A549 (cell line): Measurements from ENCODE around the gene AHI1. TPM values are rescaled to one million over a fixed set of nuclear protein-coding genes. Genes with fewer than 3 reads are reported as not detected.

Experiments used
- ATAC-seq, 2 experiments: fragments of 200-7000 bp in 1 of 2; fragments of >200 bp in 1 of 2; cut with Nextera tagmentation in 1 of 2; cut with Tn5 transposase in 1 of 2; 3 replicates each; pipeline versions ENCODE4 v1.8.0 to v1.9.1; 2018 to 2020; ENCODE audit warnings: mild to moderate bottlenecking in 1 of 2, moderate library complexity in 1 of 2
- CTCF ChIA-PET: fragments of 300-600 bp; sonication (Branson Sonifier 250); formaldehyde crosslinking; extraction: SDS; loops from one replicate; lab custom pipeline; 2021; ENCODE audit warnings: antibody characterized with exemption, inconsistent platforms; lab: Yijun Ruan, JAX
- POLR2A ChIA-PET: fragments of 350-600 bp; formaldehyde crosslinking; extraction: SDS; loops from one replicate; lab custom pipeline; 2021; ENCODE audit warnings: antibody characterized with exemption, inconsistent platforms; lab: Yijun Ruan, JAX
- DNase-seq, 2 experiments: peaks; one replicate each; pipeline versions ENCODE4 v3.0.0 to v3.0.0-alpha.2; 2011 to 2016; ENCODE audit warnings: low read depth in 1 of 2, low spot score in 1 of 2
- FAIRE-seq: peaks from 2 replicates; lab custom pipeline; 2011; peaks lifted over from hg19 to GRCh38; lab: Jason Lieb, UNC
- H3K27ac ChIP-seq, 2 experiments: fragments of >200 bp; sonication (Bioruptor Twin); formaldehyde crosslinking; 3 replicates each; pipeline ENCODE4 v1.5.1; 2016 to 2017
- H3K4me1 ChIP-seq: fragments of >200 bp; sonication (Bioruptor Twin); formaldehyde crosslinking; 3 replicates; pipeline ENCODE4 v1.6.1; 2016
- H3K4me2 ChIP-seq: fragments of >200 bp; sonication (Bioruptor Twin); formaldehyde crosslinking; 3 replicates; pipeline ENCODE4 v1.6.1; 2016
- H3K4me3 ChIP-seq: fragments of >200 bp; sonication (Bioruptor Twin); formaldehyde crosslinking; 3 replicates; pipeline ENCODE4 v1.5.1; 2016
- H3K9me3 ChIP-seq: fragments of >200 bp; sonication (Bioruptor Twin); formaldehyde crosslinking; 3 replicates; pipeline ENCODE4 v1.6.1; 2016
- CBX2 ChIP-seq: fragments of 200-600 bp; sonication (generic); IDR thresholded peaks from 2 replicates; pipeline ENCODE4 v1.6.1; 2016; ENCODE audit warnings: low read depth, mild to moderate bottlenecking, borderline replicate concordance
- CBX8 ChIP-seq: fragments of 200-600 bp; sonication (generic); IDR thresholded peaks from 2 replicates; pipeline ENCODE4 v1.6.1; 2016
- CHD4 ChIP-seq: fragments of 200-600 bp; sonication (generic); IDR thresholded peaks from 2 replicates; pipeline ENCODE4 v1.6.1; 2016; ENCODE audit warnings: antibody characterized with exemption, mild to moderate bottlenecking, borderline replicate concordance
- EHMT2 ChIP-seq: fragments of 200-600 bp; sonication (generic); IDR thresholded peaks from 2 replicates; pipeline ENCODE4 v1.6.1; 2016; ENCODE audit warnings: antibody characterized with exemption, low read depth, mild to moderate bottlenecking, moderate library complexity
- ELK1 ChIP-seq: fragments of 150-350 bp; IDR thresholded peaks from 2 replicates; pipeline ENCODE4 v1.6.1; 2014; ENCODE audit warnings: low read depth, mild to moderate bottlenecking, low read length
- ESRRA ChIP-seq: fragments of 150-350 bp; IDR thresholded peaks from 2 replicates; pipeline ENCODE4 v1.6.1; 2014; ENCODE audit warnings: mild to moderate bottlenecking, low read length, borderline replicate concordance
- GATA3 ChIP-seq: IDR thresholded peaks from 2 replicates; pipeline ENCODE4 v1.6.1; 2012; ENCODE audit warnings: borderline replicate concordance
- HDAC2 ChIP-seq: fragments of 200-600 bp; sonication (generic); IDR thresholded peaks from 2 replicates; pipeline ENCODE4 v1.6.1; 2016
- HEYL ChIP-seq: fragments of 250-450 bp; sonication (Bioruptor Pico); IDR thresholded peaks from 2 replicates; pipeline ENCODE4 v1.8.0; 2021; ENCODE audit warnings: mild to moderate bottlenecking, moderate library complexity
- NR3C1 ChIP-seq: fragments of >200 bp; sonication (Bioruptor Twin); formaldehyde crosslinking; IDR thresholded peaks from 3 replicates; pipeline ENCODE4 v1.6.1; 2017
- PHF8 ChIP-seq: fragments of 200-600 bp; sonication (generic); IDR thresholded peaks from 2 replicates; pipeline ENCODE4 v1.6.1; 2016; ENCODE audit warnings: low read depth, mild to moderate bottlenecking, antibody characterized with exemption, moderate library complexity, borderline replicate concordance
- RCOR1 ChIP-seq: fragments of 150-350 bp; IDR thresholded peaks from 2 replicates; pipeline ENCODE4 v1.6.1; 2014; ENCODE audit warnings: antibody characterized with exemption, low read length, low read depth
- RFX5 ChIP-seq: fragments of 450-650 bp; IDR thresholded peaks from 2 replicates; pipeline ENCODE4 v1.7.1; 2014; ENCODE audit warnings: antibody characterized with exemption, mild to moderate bottlenecking, moderate library complexity
- RNF2 ChIP-seq: fragments of 200-600 bp; sonication (generic); IDR thresholded peaks from 2 replicates; pipeline ENCODE4 v1.6.1; 2016; ENCODE audit warnings: low read depth, mild to moderate bottlenecking, antibody characterized with exemption, moderate library complexity, borderline replicate concordance
- SMC3 ChIP-seq: fragments of >200 bp; sonication (Bioruptor Twin); formaldehyde crosslinking; IDR thresholded peaks from 3 replicates; pipeline ENCODE4 v1.6.1; 2018; ENCODE audit warnings: inconsistent platforms
- SREBF2 ChIP-seq: fragments of 450-650 bp; IDR thresholded peaks from 2 replicates; pipeline ENCODE4 v1.6.1; 2014; ENCODE audit warnings: mild to moderate bottlenecking, moderate library complexity
- ZSCAN20 ChIP-seq: fragments of 250-450 bp; sonication (Bioruptor Pico); IDR thresholded peaks from 2 replicates; pipeline ENCODE4 v1.8.0; 2022; ENCODE audit warnings: mild to moderate bottlenecking, moderate library complexity
- WGBS: methylation state at CpG from one replicate; pipeline ENCODE4 v1.1.6; 2017; ENCODE audit errors: missing lambda C conversion rate; 5-methylcytosine and 5-hydroxymethylcytosine counted together
- polyA plus RNA-seq, 4 experiments: library from polyadenylated mRNA; depleted of rRNA in 3 of 4; stranded (reverse); fragments of >200 nt; fragmentation: RNase III in 1 of 4; extraction: RNeasy Plus Mini Kit Qiagen cat#74134 plus additional on column Dnase treatment in 1 of 4; gene quantifications; 2 replicates in 3 of 4; 3 replicates in 1 of 4; pipeline ENCODE4 v1.2.3, GENCODE V29; 2011 to 2017
- TF ChIP-seq, protein P1 (sequence below): IDR thresholded peaks from 2 replicates; pipeline ENCODE4 v1.6.1; 2012
- TF ChIP-seq, protein P2 (sequence below): fragments of >200 bp; sonication (Bioruptor Twin); formaldehyde crosslinking; IDR thresholded peaks from 2 replicates; pipeline ENCODE4 v1.6.1; 2016
- TF ChIP-seq, protein P3 (sequence below): fragments of 250-450 bp; sonication (Bioruptor Pico); IDR thresholded peaks from 2 replicates; pipeline ENCODE4 v1.5.0; 2021; ENCODE audit warnings: mild to moderate bottlenecking, moderate library complexity, borderline replicate concordance
- TF ChIP-seq, protein P4 (sequence below): fragments of >200 bp; sonication (Bioruptor Twin); formaldehyde crosslinking; IDR thresholded peaks from 3 replicates; pipeline ENCODE4 v1.5.1; 2016

Gene AHI1
- polyA plus RNA-seq, 2 of the 4 experiments (the other 2 are of a cell fraction) = 24.7 to 50.8 TPM

DNA sequence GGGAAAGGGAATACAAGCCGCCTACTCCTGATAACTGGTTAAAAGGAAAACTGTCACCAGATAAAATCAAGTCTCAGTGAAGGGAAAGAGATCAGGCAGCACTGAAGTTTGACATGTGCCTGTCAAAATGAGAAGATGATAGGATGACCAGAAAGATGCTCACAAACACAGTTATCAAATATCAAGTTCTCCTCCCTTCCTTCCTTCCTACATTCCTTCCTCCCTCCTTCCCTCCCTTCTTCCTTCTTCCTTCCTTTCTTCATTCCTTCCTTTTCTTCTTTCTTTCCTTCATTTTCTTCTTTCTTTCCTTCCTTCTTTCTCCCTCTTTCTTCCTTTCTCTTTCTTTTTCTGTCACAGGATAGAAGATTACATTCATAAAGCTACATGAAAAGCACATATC lies 261.2 kb downstream of the AHI1 start:
- Histone ChIP-seq H3K27ac (no peak overlapping the region), H3K9me3 (no peaks in the 10 kb centered on the region), H3K4me1 (no peaks in the 10 kb centered on the region), H3K4me3 (no peak overlapping the region), H3K4me2 (no peak overlapping the region)
- ATAC-seq (no peak), FAIRE-seq (no peak), DNase-seq (no peak)
- ChIA-PET POLR2A (no interaction called here), CTCF (no interaction called here)
- no peak for TF ChIP-seq HEYL
- WGBS = 86% methylated on average over 1 of the region's 1 CpG

DNA sequence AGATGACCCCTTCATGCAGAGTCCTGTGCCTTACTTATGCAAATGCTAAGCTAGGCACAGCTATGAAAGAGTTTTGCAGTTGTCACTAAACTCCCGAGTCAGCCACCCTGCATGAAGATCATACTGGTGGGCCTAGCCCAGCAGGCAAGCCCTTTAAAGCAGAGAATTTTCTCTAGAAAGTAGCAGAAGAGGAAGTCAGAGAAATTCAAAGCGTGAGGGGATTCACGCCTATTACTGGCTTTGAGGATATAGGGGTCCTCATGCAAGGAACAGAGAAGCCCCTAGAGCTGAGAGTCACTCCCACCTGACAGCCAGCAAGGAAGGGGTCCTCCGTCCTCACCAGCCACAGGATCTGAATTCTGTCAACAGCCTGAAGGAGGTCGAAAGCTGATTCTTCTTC lies 261.8 kb downstream of the AHI1 start:
- TF ChIP-seq PHF8 = no peak
- TF ChIP-seq, protein P1, sequence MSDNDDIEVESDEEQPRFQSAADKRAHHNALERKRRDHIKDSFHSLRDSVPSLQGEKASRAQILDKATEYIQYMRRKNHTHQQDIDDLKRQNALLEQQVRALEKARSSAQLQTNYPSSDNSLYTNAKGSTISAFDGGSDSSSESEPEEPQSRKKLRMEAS = no peak
- TF ChIP-seq, protein P2, sequence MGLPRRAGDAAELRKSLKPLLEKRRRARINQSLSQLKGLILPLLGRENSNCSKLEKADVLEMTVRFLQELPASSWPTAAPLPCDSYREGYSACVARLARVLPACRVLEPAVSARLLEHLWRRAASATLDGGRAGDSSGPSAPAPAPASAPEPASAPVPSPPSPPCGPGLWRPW = no peak
- FAIRE-seq = no peak
- no peaks in the 10 kb centered on the region for H3K9me3 ChIP-seq
- no peak for DNase-seq
- H3K27ac ChIP-seq = no peak overlapping the region
- POLR2A ChIA-PET = no interaction called here
- 65% methylated on average over 5 of the region's 5 CpGs for WGBS
- H3K4me1 ChIP-seq = no peaks in the 10 kb centered on the region
- CTCF ChIA-PET = interaction anchor here (1.3 kb wide), 1 partner anchor 73 kb away, joined by 3 read pairs; no protein-coding TSS in a partner anchor
- no peak overlapping the region for H3K4me2 ChIP-seq
- no peak for ATAC-seq
- H3K4me3 ChIP-seq = no peak overlapping the region

DNA sequence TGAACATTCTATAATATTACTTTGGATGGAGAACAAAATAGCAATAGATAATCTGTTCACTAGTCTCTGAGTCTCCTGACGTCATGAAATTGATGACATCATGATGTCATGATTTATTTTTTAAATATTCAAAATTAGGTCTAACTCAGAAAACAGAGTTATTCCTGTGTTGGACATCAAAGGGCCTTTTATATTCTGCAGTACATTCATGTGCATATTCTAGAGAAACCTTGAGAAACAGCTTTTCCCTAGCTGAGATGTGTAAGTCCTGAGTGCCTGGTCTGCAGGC lies 263.1 kb downstream of the AHI1 start:
- TF ChIP-seq RFX5 = no peak
- no peak for TF ChIP-seq GATA3
- no peak for TF ChIP-seq NR3C1
- no peak for TF ChIP-seq RNF2
- TF ChIP-seq, protein P3, sequence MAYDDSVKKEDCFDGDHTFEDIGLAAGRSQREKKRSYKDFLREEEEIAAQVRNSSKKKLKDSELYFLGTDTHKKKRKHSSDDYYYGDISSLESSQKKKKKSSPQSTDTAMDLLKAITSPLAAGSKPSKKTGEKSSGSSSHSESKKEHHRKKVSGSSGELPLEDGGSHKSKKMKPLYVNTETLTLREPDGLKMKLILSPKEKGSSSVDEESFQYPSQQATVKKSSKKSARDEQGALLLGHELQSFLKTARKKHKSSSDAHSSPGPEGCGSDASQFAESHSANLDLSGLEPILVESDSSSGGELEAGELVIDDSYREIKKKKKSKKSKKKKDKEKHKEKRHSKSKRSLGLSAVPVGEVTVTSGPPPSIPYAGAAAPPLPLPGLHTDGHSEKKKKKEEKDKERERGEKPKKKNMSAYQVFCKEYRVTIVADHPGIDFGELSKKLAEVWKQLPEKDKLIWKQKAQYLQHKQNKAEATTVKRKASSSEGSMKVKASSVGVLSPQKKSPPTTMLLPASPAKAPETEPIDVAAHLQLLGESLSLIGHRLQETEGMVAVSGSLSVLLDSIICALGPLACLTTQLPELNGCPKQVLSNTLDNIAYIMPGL (CRISPR knock-in tag) = no peak
- TF ChIP-seq, protein P2 = no peak
- no peak for TF ChIP-seq ESRRA
- no peak for TF ChIP-seq ZSCAN20
- TF ChIP-seq EHMT2 = no peak
- no peak for TF ChIP-seq SMC3
- TF ChIP-seq HDAC2 = no peak
- TF ChIP-seq, protein P1 = no peak
- no peak for TF ChIP-seq CHD4
- FAIRE-seq = no peak
- no peaks in the 10 kb centered on the region for H3K4me1 ChIP-seq
- H3K27ac ChIP-seq = no peak overlapping the region
- H3K9me3 ChIP-seq = no peaks in the 10 kb centered on the region
- ChIA-PET CTCF (interaction anchor here (1.3 kb wide), 1 partner anchor 72 kb away, joined by 3 read pairs; no protein-coding TSS in a partner anchor), POLR2A (no interaction called here)
- no peak overlapping the region for H3K4me3 ChIP-seq
- WGBS = 75% methylated on average over 1 of the region's 1 CpG
- DNase-seq = no peak
- H3K4me2 ChIP-seq = no peak overlapping the region
- no peak for ATAC-seq

DNA sequence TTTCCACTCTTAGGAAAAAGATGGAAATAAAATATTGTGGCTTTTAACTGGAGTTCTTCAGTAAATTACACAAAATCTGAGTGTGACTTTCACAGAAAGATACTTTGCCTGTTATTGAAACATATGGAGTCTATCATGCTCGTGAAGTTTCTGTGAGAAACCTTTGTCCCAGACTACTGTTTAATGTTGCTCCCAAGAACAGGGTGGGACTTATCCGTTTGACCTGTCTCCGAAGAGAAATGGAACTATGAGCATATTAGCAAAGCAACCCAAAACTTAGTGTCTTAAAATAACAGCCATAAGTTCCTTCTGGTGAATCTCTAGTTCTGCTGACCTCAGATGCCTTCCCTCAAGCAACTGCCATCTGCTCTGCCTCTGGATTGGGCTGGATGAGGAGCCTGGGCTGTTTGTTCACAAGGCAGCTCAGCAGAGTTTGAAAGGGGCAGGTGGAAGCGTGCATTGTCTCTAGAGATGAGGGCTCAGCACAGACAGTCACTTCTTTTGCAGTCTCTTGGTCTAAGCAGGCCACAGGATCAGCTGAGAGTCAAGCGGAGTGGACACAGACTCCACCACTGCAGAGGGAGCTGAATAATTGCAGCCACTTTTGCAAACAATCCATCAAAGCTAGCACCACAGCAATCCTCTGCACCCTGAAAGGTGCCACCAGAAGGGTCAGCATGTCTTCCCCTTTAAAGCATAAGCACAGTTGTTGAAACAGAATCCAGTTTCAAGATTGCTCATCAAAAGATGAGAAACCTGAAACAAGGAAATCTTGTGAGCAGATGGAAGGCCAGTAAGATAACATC lies 263.7 kb downstream of the AHI1 start:
- ChIA-PET POLR2A (no interaction called here), CTCF (no interaction called here)
- Histone ChIP-seq H3K9me3 (no peaks in the 10 kb centered on the region), H3K4me3 (no peak overlapping the region), H3K4me1 (no peaks in the 10 kb centered on the region), H3K27ac (no peak overlapping the region), H3K4me2 (no peak overlapping the region)
- FAIRE-seq (no peak), ATAC-seq (no peak), DNase-seq (no peak)
- TF ChIP-seq HEYL (no peak), CBX8 (no peak), SREBF2 (no peak), RCOR1 (no peak), ELK1 (no peak), CBX2 (no peak)
- TF ChIP-seq, protein P4, sequence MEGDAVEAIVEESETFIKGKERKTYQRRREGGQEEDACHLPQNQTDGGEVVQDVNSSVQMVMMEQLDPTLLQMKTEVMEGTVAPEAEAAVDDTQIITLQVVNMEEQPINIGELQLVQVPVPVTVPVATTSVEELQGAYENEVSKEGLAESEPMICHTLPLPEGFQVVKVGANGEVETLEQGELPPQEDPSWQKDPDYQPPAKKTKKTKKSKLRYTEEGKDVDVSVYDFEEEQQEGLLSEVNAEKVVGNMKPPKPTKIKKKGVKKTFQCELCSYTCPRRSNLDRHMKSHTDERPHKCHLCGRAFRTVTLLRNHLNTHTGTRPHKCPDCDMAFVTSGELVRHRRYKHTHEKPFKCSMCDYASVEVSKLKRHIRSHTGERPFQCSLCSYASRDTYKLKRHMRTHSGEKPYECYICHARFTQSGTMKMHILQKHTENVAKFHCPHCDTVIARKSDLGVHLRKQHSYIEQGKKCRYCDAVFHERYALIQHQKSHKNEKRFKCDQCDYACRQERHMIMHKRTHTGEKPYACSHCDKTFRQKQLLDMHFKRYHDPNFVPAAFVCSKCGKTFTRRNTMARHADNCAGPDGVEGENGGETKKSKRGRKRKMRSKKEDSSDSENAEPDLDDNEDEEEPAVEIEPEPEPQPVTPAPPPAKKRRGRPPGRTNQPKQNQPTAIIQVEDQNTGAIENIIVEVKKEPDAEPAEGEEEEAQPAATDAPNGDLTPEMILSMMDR = no peak
- WGBS = 57% methylated on average over 5 of the region's 5 CpGs
